ENCODE results near the gene JAKMIP1.

JAKMIP1 gene

DNA sequence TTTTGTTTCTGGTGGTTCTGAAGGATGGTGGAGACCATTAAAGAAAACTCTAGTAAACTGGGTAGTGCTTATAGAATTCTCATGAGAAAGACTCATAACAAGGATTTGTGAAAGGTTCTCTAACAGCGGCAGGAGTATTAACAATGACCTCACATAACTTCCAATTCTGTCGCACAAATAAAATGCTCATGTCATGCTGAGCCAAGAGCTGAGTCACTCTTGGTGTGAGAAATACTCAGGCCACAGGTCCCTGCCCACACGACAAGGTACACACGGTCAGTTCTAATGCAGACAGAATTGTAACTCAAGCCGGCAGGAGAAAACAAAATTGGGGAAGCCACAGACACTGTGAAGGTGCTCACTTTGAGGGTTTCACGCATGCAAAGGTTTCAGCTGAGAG lies 147.7 kb downstream of the JAKMIP1 start:
- Histone ChIP-seq H3K4me2 (ENCODE audit: low read length) (no peak overlapping the region), H4K20me1 (ENCODE audit: control insufficient read depth, insufficient read depth, low read depth, low read length) (no peaks in the 10 kb centered on the region), H3F3A (ENCODE audit: control insufficient read depth, insufficient read depth) (no peaks in the 10 kb centered on the region), H3K9me2 (replicated peaks; ENCODE audit: control insufficient read depth, low read length) (no peaks in the 10 kb centered on the region), H3K27me3 (ENCODE audit: control insufficient read depth, low read length) (no peaks in the 10 kb centered on the region), H3K79me2 (ENCODE audit: control insufficient read depth, low read length) (no peaks in the 10 kb centered on the region), H3K4me3 (ENCODE audit: low read length) (no peak overlapping the region), H3K9me3 (ENCODE audit: control insufficient read depth, insufficient read depth, low read length) (peaks cover 4% of the 10 kb centered on the region; the same call in 1 of the 2 replicates), H3K36me3 (ENCODE audit: control insufficient read depth, low read length) (no peaks in the 10 kb centered on the region), H3K27ac (ENCODE audit: low read depth, low read length) (no peak overlapping the region), H3K4me1 (ENCODE audit: control insufficient read depth, low read length) (no peaks in the 10 kb centered on the region)
- no peak for TF ChIP-seq CTCF (IDR thresholded peaks at IDR 0.05; ENCODE audit: low read depth, low read length, poor library complexity, severe bottlenecking)
- TF ChIP-seq EZH2phosphoT487 (IDR thresholded peaks at IDR 0.05; ENCODE audit: borderline replicate concordance, low read length), result no peak

GRCh38 chr4:6050551-6050950 lies 149.8 kb downstream of the JAKMIP1 start:
- Histone ChIP-seq H3K36me3 (ENCODE audit: control insufficient read depth, low read length) (no peaks in the 10 kb centered on the region), H3K4me2 (ENCODE audit: low read length) (no peak overlapping the region), H3K4me1 (ENCODE audit: control insufficient read depth, low read length) (no peaks in the 10 kb centered on the region), H3K9me3 (ENCODE audit: control insufficient read depth, insufficient read depth, low read length) (no peaks in the 10 kb centered on the region), H3K4me3 (ENCODE audit: low read length) (no peak overlapping the region), H3K9me2 (replicated peaks; ENCODE audit: control insufficient read depth, low read length) (no peaks in the 10 kb centered on the region), H3K79me2 (ENCODE audit: control insufficient read depth, low read length) (no peaks in the 10 kb centered on the region), H3K27me3 (ENCODE audit: control insufficient read depth, low read length) (no peaks in the 10 kb centered on the region), H3K27ac (ENCODE audit: low read depth, low read length) (no peak overlapping the region), H4K20me1 (ENCODE audit: control insufficient read depth, insufficient read depth, low read depth, low read length) (no peaks in the 10 kb centered on the region), H3F3A (ENCODE audit: control insufficient read depth, insufficient read depth) (no peaks in the 10 kb centered on the region)
- TF ChIP-seq CTCF (IDR thresholded peaks at IDR 0.05; ENCODE audit: low read depth, low read length, poor library complexity, severe bottlenecking) (no peak), EZH2phosphoT487 (IDR thresholded peaks at IDR 0.05; ENCODE audit: borderline replicate concordance, low read length) (no peak)

DNA sequence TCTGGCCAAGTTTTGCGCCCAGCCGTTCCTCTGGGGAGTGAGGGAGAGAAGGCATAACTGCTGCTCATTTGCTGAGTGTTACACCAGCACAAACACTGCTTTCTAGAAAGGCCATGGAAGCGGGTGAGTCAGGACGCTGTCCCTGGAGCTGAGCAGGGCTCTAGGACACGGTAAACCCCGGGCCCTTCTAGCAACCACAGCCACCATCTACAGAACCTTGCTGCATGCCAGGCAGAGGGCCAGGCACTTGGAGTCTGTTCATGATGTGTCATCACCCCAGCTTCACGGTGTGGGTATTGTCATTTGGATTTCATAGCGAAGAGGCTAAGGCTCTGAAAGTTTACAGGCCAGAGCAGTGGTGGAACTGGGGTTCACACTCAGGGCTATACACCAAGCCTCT lies 150.4 kb downstream of the JAKMIP1 start:
- Histone ChIP-seq H3K27me3 (ENCODE audit: control insufficient read depth, low read length) (no peaks in the 10 kb centered on the region), H3K4me3 (ENCODE audit: low read length) (no peak overlapping the region), H3K9me2 (replicated peaks; ENCODE audit: control insufficient read depth, low read length) (no peaks in the 10 kb centered on the region), H3K27ac (ENCODE audit: low read depth, low read length) (no peak overlapping the region), H3K79me2 (ENCODE audit: control insufficient read depth, low read length) (no peaks in the 10 kb centered on the region), H3F3A (ENCODE audit: control insufficient read depth, insufficient read depth) (no peaks in the 10 kb centered on the region), H3K4me2 (ENCODE audit: low read length) (no peak overlapping the region), H3K36me3 (ENCODE audit: control insufficient read depth, low read length) (no peaks in the 10 kb centered on the region), H3K4me1 (ENCODE audit: control insufficient read depth, low read length) (no peaks in the 10 kb centered on the region), H3K9me3 (ENCODE audit: control insufficient read depth, insufficient read depth, low read length) (no peaks in the 10 kb centered on the region), H4K20me1 (ENCODE audit: control insufficient read depth, insufficient read depth, low read depth, low read length) (no peaks in the 10 kb centered on the region)
- TF ChIP-seq CTCF (IDR thresholded peaks at IDR 0.05; ENCODE audit: low read depth, low read length, poor library complexity, severe bottlenecking) (no peak), EZH2phosphoT487 (IDR thresholded peaks at IDR 0.05; ENCODE audit: borderline replicate concordance, low read length) (no peak)

- TF ChIP-seq CTCF (IDR thresholded peaks at IDR 0.05; ENCODE audit: low read depth, low read length, poor library complexity, severe bottlenecking) (no peak), EZH2phosphoT487 (IDR thresholded peaks at IDR 0.05; ENCODE audit: borderline replicate concordance, low read length) (no peak)
- Histone ChIP-seq H4K20me1 (ENCODE audit: control insufficient read depth, insufficient read depth, low read depth, low read length) (no peaks in the 10 kb centered on the region), H3K4me1 (ENCODE audit: control insufficient read depth, low read length) (no peaks in the 10 kb centered on the region), H3K27ac (ENCODE audit: low read depth, low read length) (no peak overlapping the region), H3K9me3 (ENCODE audit: control insufficient read depth, insufficient read depth, low read length) (no peaks in the 10 kb centered on the region), H3F3A (ENCODE audit: control insufficient read depth, insufficient read depth) (no peaks in the 10 kb centered on the region), H3K79me2 (ENCODE audit: control insufficient read depth, low read length) (no peaks in the 10 kb centered on the region), H3K4me2 (ENCODE audit: low read length) (no peak overlapping the region), H3K27me3 (ENCODE audit: control insufficient read depth, low read length) (no peaks in the 10 kb centered on the region), H3K9me2 (replicated peaks; ENCODE audit: control insufficient read depth, low read length) (no peaks in the 10 kb centered on the region), H3K4me3 (ENCODE audit: low read length) (no peak overlapping the region), H3K36me3 (ENCODE audit: control insufficient read depth, low read length) (no peaks in the 10 kb centered on the region)
Observed at GRCh38 chr4:6049278-6049677, 151.1 kb downstream of the JAKMIP1 start.
